ENCODE measurements around the gene PAFAH2. TPM values are rescaled to one million over a fixed set of nuclear protein-coding genes. Genes with fewer than 3 reads are reported as not detected.
A peak's percentile ranks its signal among the peaks of the same experiment; 100 is the strongest.

Gene PAFAH2
- total RNA-seq, 2 experiments from 2014 or later: 4.7 to 5.2 TPM

GRCh38 chr1:25999041-25999800, 1.4 kb upstream of the PAFAH2 start:
- H3K9me3 Mint-ChIP-seq: no peaks in the 10 kb centered on the region
- H3K27ac Mint-ChIP-seq: no peak overlapping the region
- intact Hi-C loops (cut with micrococcal nuclease): loop anchor here (2.0 to 10.0 kb wide), 2 partner anchors 162 to 754 kb away; partner anchors contain the start of gene RSRP1
- H3K36me3 Mint-ChIP-seq (ENCODE audit: low read depth): no peaks in the 10 kb centered on the region
- H3K4me1 Mint-ChIP-seq (ENCODE audit: low read depth): peaks cover 12% of the 10 kb centered on the region
- H3K27me3 Mint-ChIP-seq (ENCODE audit: low read depth): no peaks in the 10 kb centered on the region
- CTCF ChIA-PET: interaction anchor here (0.9 to 11.0 kb wide), 3 partner anchors 97 to 116 kb away, joined by 3 to 154 read pairs (median 7); no protein-coding TSS in a partner anchor
- no peak for DNase-seq
- H3K4me3 Mint-ChIP-seq: no peak overlapping the region

- H3K27me3 Mint-ChIP-seq (ENCODE audit: low read depth): no peaks in the 10 kb centered on the region
- peak; percentile 24 for DNase-seq
- H3K9me3 Mint-ChIP-seq: no peaks in the 10 kb centered on the region
- H3K27ac Mint-ChIP-seq: peak overlapping the region; percentile 94
- H3K4me1 Mint-ChIP-seq (ENCODE audit: low read depth): peaks cover 28% of the 10 kb centered on the region
- CTCF ChIA-PET: interaction anchor here (0.6 to 11.0 kb wide), 21 partner anchors 9 to 502 kb away, joined by 3 to 154 read pairs (median 4); partner anchors contain the start of genes MTFR1L and PAQR7
- H3K4me3 Mint-ChIP-seq: peak overlapping the region; percentile 97
- peaks cover 4% of the 10 kb centered on the region for H3K36me3 Mint-ChIP-seq (ENCODE audit: low read depth)
- intact Hi-C loops (cut with micrococcal nuclease): loop anchor here (10.0 kb wide), 1 partner anchor 752 kb away; the partner anchor contains the start of gene RSRP1
Observed at GRCh38 chr1:25996966-25997827, 666 bp downstream of the PAFAH2 start.

GRCh38 chr1:25994402-25995150, 3.3 kb downstream of the PAFAH2 start:
- no peak overlapping the region for H3K27ac Mint-ChIP-seq
- peaks cover 4% of the 10 kb centered on the region for H3K36me3 Mint-ChIP-seq (ENCODE audit: low read depth)
- no peak overlapping the region for H3K4me3 Mint-ChIP-seq
- no peaks in the 10 kb centered on the region for H3K9me3 Mint-ChIP-seq
- CTCF ChIA-PET: interaction anchor here (1.1 to 11.0 kb wide), 5 partner anchors 10 to 102 kb away, joined by 3 to 154 read pairs (median 4); no protein-coding TSS in a partner anchor
- no peak for DNase-seq
- intact Hi-C loops (cut with micrococcal nuclease): loop anchor here (10.0 kb wide), 1 partner anchor 750 kb away; the partner anchor contains the start of gene RSRP1
- H3K27me3 Mint-ChIP-seq (ENCODE audit: low read depth): no peaks in the 10 kb centered on the region
- H3K4me1 Mint-ChIP-seq (ENCODE audit: low read depth): peaks cover 40% of the 10 kb centered on the region

- intact Hi-C loops (cut with micrococcal nuclease): loop anchor here (10.0 kb wide), 1 partner anchor 749 kb away; the partner anchor contains the start of gene RSRP1
- no peaks in the 10 kb centered on the region for H3K27me3 Mint-ChIP-seq (ENCODE audit: low read depth)
- H3K36me3 Mint-ChIP-seq (ENCODE audit: low read depth): peaks cover 4% of the 10 kb centered on the region
- DNase-seq: no peak
- no peaks in the 10 kb centered on the region for H3K9me3 Mint-ChIP-seq
- no peak overlapping the region for H3K4me3 Mint-ChIP-seq
- H3K27ac Mint-ChIP-seq: peak overlapping the region; percentile 25
- CTCF ChIA-PET: interaction anchor here (0.7 to 11.0 kb wide), 5 partner anchors 11 to 100 kb away, joined by 3 to 154 read pairs (median 5); no protein-coding TSS in a partner anchor
- peaks cover 45% of the 10 kb centered on the region for H3K4me1 Mint-ChIP-seq (ENCODE audit: low read depth)
Observed at GRCh38 chr1:25993197-25993951, 4.5 kb downstream of the PAFAH2 start.

- no peak overlapping the region for H3K27ac Mint-ChIP-seq
- peaks cover 48% of the 10 kb centered on the region for H3K4me1 Mint-ChIP-seq (ENCODE audit: low read depth)
- CTCF ChIA-PET: interaction anchor here (1.9 to 11.0 kb wide), 2 partner anchors 21 to 96 kb away, joined by 5 to 154 read pairs; no protein-coding TSS in a partner anchor
- no peaks in the 10 kb centered on the region for H3K27me3 Mint-ChIP-seq (ENCODE audit: low read depth)
- DNase-seq: no peak
- peaks cover 4% of the 10 kb centered on the region for H3K36me3 Mint-ChIP-seq (ENCODE audit: low read depth)
- intact Hi-C loops (cut with micrococcal nuclease): loop anchor here (10.0 kb wide), 1 partner anchor 748 kb away; the partner anchor contains the start of gene RSRP1
- H3K4me3 Mint-ChIP-seq: no peak overlapping the region
- H3K9me3 Mint-ChIP-seq: no peaks in the 10 kb centered on the region
Observed at GRCh38 chr1:25992689-25993171, 5.1 kb downstream of the PAFAH2 start.

GRCh38 chr1:25991937-25992688, 5.8 kb downstream of the PAFAH2 start:
- peaks cover 7% of the 10 kb centered on the region for H3K36me3 Mint-ChIP-seq (ENCODE audit: low read depth)
- CTCF ChIA-PET: interaction anchor here (0.6 to 2.7 kb wide), 2 partner anchors 12 to 97 kb away, joined by 4 to 30 read pairs; no protein-coding TSS in a partner anchor
- no peaks in the 10 kb centered on the region for H3K27me3 Mint-ChIP-seq (ENCODE audit: low read depth)
- intact Hi-C loops (cut with micrococcal nuclease): loop anchor here (10.0 kb wide), 1 partner anchor 747 kb away; the partner anchor contains the start of gene RSRP1
- no peak overlapping the region for H3K4me3 Mint-ChIP-seq
- no peaks in the 10 kb centered on the region for H3K9me3 Mint-ChIP-seq
- peak overlapping the region; percentile 13 for H3K27ac Mint-ChIP-seq
- peaks cover 52% of the 10 kb centered on the region for H3K4me1 Mint-ChIP-seq (ENCODE audit: low read depth)
- no peak for DNase-seq

GRCh38 chr1:25990702-25991395, 7.0 kb downstream of the PAFAH2 start:
- Mint-ChIP-seq H3K27me3 (ENCODE audit: low read depth) (no peaks in the 10 kb centered on the region), H3K9me3 (no peaks in the 10 kb centered on the region), H3K4me3 (peak overlapping the region; percentile 73), H3K4me1 (ENCODE audit: low read depth) (peaks cover 51% of the 10 kb centered on the region), H3K27ac (peak overlapping the region; percentile 82), H3K36me3 (ENCODE audit: low read depth) (peaks cover 10% of the 10 kb centered on the region)
- CTCF ChIA-PET: interaction anchor here (1.0 to 2.7 kb wide), 6 partner anchors 10 to 95 kb away, joined by 3 to 30 read pairs (median 3); no protein-coding TSS in a partner anchor
- intact Hi-C loops (cut with micrococcal nuclease): loop anchor here (1.0 to 10.0 kb wide), 3 partner anchors 7 to 746 kb away; partner anchors contain the start of genes PAFAH2 and RSRP1
- DNase-seq: peak; percentile 75

GRCh38 chr1:25990251-25990650, 7.6 kb downstream of the PAFAH2 start:
- Mint-ChIP-seq H3K4me3 (peak overlapping the region; percentile 73), H3K36me3 (ENCODE audit: low read depth) (peaks cover 15% of the 10 kb centered on the region), H3K27ac (peak overlapping the region; percentile 82), H3K4me1 (ENCODE audit: low read depth) (peaks cover 56% of the 10 kb centered on the region), H3K9me3 (no peaks in the 10 kb centered on the region), H3K27me3 (ENCODE audit: low read depth) (no peaks in the 10 kb centered on the region)
- CTCF ChIA-PET: interaction anchor here (1.0 to 2.7 kb wide), 6 partner anchors 10 to 95 kb away, joined by 3 to 30 read pairs (median 3); no protein-coding TSS in a partner anchor
- no peak for DNase-seq
- intact Hi-C loops (cut with micrococcal nuclease): loop anchor here (1.0 to 10.0 kb wide), 3 partner anchors 8 to 745 kb away; partner anchors contain the start of genes PAFAH2 and RSRP1

GRCh38 chr1:25989440-25990234, 8.2 kb downstream of the PAFAH2 start:
- H3K27ac Mint-ChIP-seq: peak overlapping the region; percentile 82
- H3K27me3 Mint-ChIP-seq (ENCODE audit: low read depth): no peaks in the 10 kb centered on the region
- intact Hi-C loops (cut with micrococcal nuclease): loop anchor here (1.0 to 10.0 kb wide), 3 partner anchors 9 to 745 kb away; partner anchors contain the start of genes PAFAH2 and RSRP1

More at GRCh38 chr1:25989440-25990234, 8.2 kb downstream of the PAFAH2 start:
- Mint-ChIP-seq H3K9me3 (no peaks in the 10 kb centered on the region), H3K36me3 (ENCODE audit: low read depth) (peaks cover 15% of the 10 kb centered on the region), H3K4me1 (ENCODE audit: low read depth) (peaks cover 56% of the 10 kb centered on the region), H3K4me3 (peak overlapping the region; percentile 73)
- no peak for DNase-seq
- CTCF ChIA-PET: interaction anchor here (0.9 to 3.7 kb wide), 8 partner anchors 8 to 94 kb away, joined by 3 to 30 read pairs (median 4); partner anchors contain the start of gene PAFAH2

Measured in activated naive CD4-positive, alpha-beta T cell treated with anti-CD3 and anti-CD28 coated beads for 36 hours (primary cell).